H9 (cell line): ENCODE measurements around the gene OTUB1. TPM values are rescaled to one million over a fixed set of nuclear protein-coding genes. Genes with fewer than 3 reads are reported as not detected.
A peak's percentile ranks its signal among the peaks of the same experiment; 100 is the strongest.

ENCODE experiments used
- DNase-seq: peaks from one replicate; pipeline ENCODE4 v3.0.0-alpha.2; 2017
- H2AFZ ChIP-seq: one replicate; pipeline ENCODE4 v1.6.1; 2013; ENCODE audit warnings: mild to moderate bottlenecking, low read length, control low read depth, moderate library complexity
- H2AK5ac ChIP-seq: 2 replicates; pipeline ENCODE4 v1.6.1; 2013; ENCODE audit warnings: low read length, control low read depth, mixed read lengths; ENCODE audit not compliant: insufficient read length
- H2BK120ac ChIP-seq: one replicate; pipeline ENCODE4 v1.6.1; 2013; ENCODE audit warnings: low read depth, mild to moderate bottlenecking, low read length, control low read depth, inconsistent platforms; ENCODE audit not compliant: poor library complexity, severe bottlenecking
- H2BK12ac ChIP-seq: 2 replicates; pipeline ENCODE4 v1.6.1; 2013; ENCODE audit warnings: low read length, control low read depth, mixed read lengths, low read depth; ENCODE audit not compliant: insufficient read length
- H2BK15ac ChIP-seq: 2 replicates; pipeline ENCODE4 v1.6.1; 2013; ENCODE audit warnings: low read depth, low read length, control low read depth
- H2BK20ac ChIP-seq: one replicate; pipeline ENCODE4 v1.6.1; 2013; ENCODE audit warnings: low read depth, mild to moderate bottlenecking, low read length, control low read depth, inconsistent platforms; ENCODE audit not compliant: poor library complexity, severe bottlenecking
- H2BK5ac ChIP-seq: 2 replicates; pipeline ENCODE4 v1.6.1; 2013; ENCODE audit warnings: low read length, control low read depth, mixed read lengths; ENCODE audit not compliant: insufficient read length
- H3K14ac ChIP-seq: 2 replicates; pipeline ENCODE4 v1.6.1; 2013; ENCODE audit warnings: low read length, control low read depth; ENCODE audit not compliant: insufficient read depth
- H3K18ac ChIP-seq: 2 replicates; pipeline ENCODE4 v1.6.1; 2013; ENCODE audit warnings: low read depth, mild to moderate bottlenecking, mixed read lengths, low read length, control low read depth; ENCODE audit not compliant: insufficient read length
- H3K23ac ChIP-seq: 2 replicates; pipeline ENCODE4 v1.6.1; 2013; ENCODE audit warnings: low read length, control low read depth, mixed read lengths, low read depth; ENCODE audit not compliant: insufficient read length
- H3K23me2 ChIP-seq: 2 replicates; pipeline ENCODE4 v1.6.1; 2013; ENCODE audit warnings: low read depth, mild to moderate bottlenecking, mixed read lengths, low read length, control low read depth; ENCODE audit not compliant: insufficient read length, poor library complexity, severe bottlenecking
- H3K27ac ChIP-seq: 2 replicates; pipeline ENCODE4 v1.5.1; 2013; ENCODE audit warnings: low read length, control low read depth, mixed read lengths, low read depth; ENCODE audit not compliant: insufficient read length
- H3K27me3 ChIP-seq: 2 replicates; pipeline ENCODE4 v1.6.1; 2013; ENCODE audit warnings: low read length, control low read depth, inconsistent platforms; ENCODE audit not compliant: insufficient read depth
- H3K4ac ChIP-seq: 2 replicates; pipeline ENCODE4 v1.6.1; 2013; ENCODE audit warnings: low read depth, mild to moderate bottlenecking, control low read depth, inconsistent platforms, low read length, moderate library complexity
- H3K4me1 ChIP-seq: 2 replicates; pipeline ENCODE4 v1.6.1; 2013; ENCODE audit warnings: low read length, control low read depth, inconsistent platforms; ENCODE audit not compliant: insufficient read depth
- H3K4me2 ChIP-seq: 2 replicates; pipeline ENCODE4 v1.6.1; 2013; ENCODE audit warnings: low read length, control low read depth, mixed read lengths; ENCODE audit not compliant: insufficient read length, insufficient read depth
- H3K56ac ChIP-seq: 2 replicates; pipeline ENCODE4 v1.6.1; 2013; ENCODE audit warnings: low read depth, mild to moderate bottlenecking, mixed read lengths, low read length, control low read depth; ENCODE audit not compliant: insufficient read length
- H3K79me1 ChIP-seq: 2 replicates; pipeline ENCODE4 v1.6.1; 2013; ENCODE audit warnings: low read depth, mild to moderate bottlenecking, moderate library complexity, low read length, control low read depth, inconsistent platforms; ENCODE audit not compliant: insufficient read depth, poor library complexity, severe bottlenecking
- H3K79me2 ChIP-seq: 2 replicates; pipeline ENCODE4 v1.6.1; 2013; ENCODE audit warnings: low read length, control low read depth, inconsistent platforms; ENCODE audit not compliant: insufficient read depth
- H3K9ac ChIP-seq: 2 replicates; pipeline ENCODE4 v1.6.1; 2013; ENCODE audit warnings: low read length, control low read depth, mixed read lengths; ENCODE audit not compliant: insufficient read length; ENCODE audit errors: extremely low read depth
- H3K9me3 ChIP-seq: one replicate; pipeline ENCODE4 v1.6.1; 2013; ENCODE audit warnings: low read depth, low read length, inconsistent platforms; ENCODE audit not compliant: control insufficient read depth
- H3T11ph ChIP-seq: one replicate; pipeline ENCODE4 v1.6.1; 2013; ENCODE audit warnings: mild to moderate bottlenecking, low read length, control low read depth, inconsistent platforms
- H4K20me1 ChIP-seq: one replicate; pipeline ENCODE4 v1.6.1; 2013; ENCODE audit not compliant: control insufficient read depth, insufficient read length, insufficient read depth
- H4K5ac ChIP-seq: 2 replicates; pipeline ENCODE4 v1.6.1; 2013; ENCODE audit warnings: low read depth, mild to moderate bottlenecking, mixed read lengths, low read length, control low read depth; ENCODE audit not compliant: insufficient read length
- H4K8ac ChIP-seq: replicated peaks from 2 replicates; pipeline ENCODE4 v1.6.1; 2013; ENCODE audit warnings: low read length, control low read depth, mixed read lengths, low read depth; ENCODE audit not compliant: insufficient read length
- H4K91ac ChIP-seq: 2 replicates; pipeline ENCODE4 v1.6.1; 2013; ENCODE audit warnings: low read depth, mild to moderate bottlenecking, moderate library complexity, mixed read lengths, low read length, control low read depth; ENCODE audit not compliant: insufficient read length
- H3K27ac Mint-ChIP-seq, 3 experiments: 2 replicates in 2 of 3; 3 replicates in 1 of 3; pipeline ENCODE4 v1.8.0; 2020 to 2021; ENCODE audit warnings: mixed read lengths in 3 of 3, mild to moderate bottlenecking in 1 of 3, moderate library complexity in 1 of 3
- H3K27me3 Mint-ChIP-seq: 2 replicates; pipeline ENCODE4 v1.8.0; 2021; ENCODE audit warnings: low read depth, mild to moderate bottlenecking, moderate library complexity, mixed read lengths
- H3K36me3 Mint-ChIP-seq, 3 experiments: 2 replicates in 2 of 3; 3 replicates in 1 of 3; pipeline ENCODE4 v1.8.0; 2020 to 2021; ENCODE audit warnings: low read depth in 3 of 3, mixed read lengths in 3 of 3; ENCODE audit not compliant: insufficient read depth in 1 of 3
- H3K4me1 Mint-ChIP-seq, 2 experiments: 2 replicates each; pipeline ENCODE4 v1.8.0; 2020; ENCODE audit warnings: mixed read lengths in 2 of 2
- H3K4me3 Mint-ChIP-seq, 2 experiments: 2 replicates in 1 of 2; 3 replicates in 1 of 2; pipeline ENCODE4 v1.8.0; 2020 to 2021; ENCODE audit warnings: mild to moderate bottlenecking in 2 of 2, mixed read lengths in 2 of 2, moderate library complexity in 1 of 2
- H3K9me3 Mint-ChIP-seq, 2 experiments: 2 replicates in 1 of 2; 3 replicates in 1 of 2; pipeline ENCODE4 v1.8.0; 2020; ENCODE audit warnings: mild to moderate bottlenecking in 2 of 2, mixed read lengths in 2 of 2, moderate library complexity in 1 of 2
- CTCF ChIP-seq: fragments of 200-600 bp; sonication (generic); conservative IDR thresholded peaks from 3 replicates; pipeline ENCODE4 v1.8.0; 2021; ENCODE audit warnings: antibody characterized with exemption, mild to moderate bottlenecking
- WGBS: extraction: QIAGEN DNeasy Blood & Tissue Kit; methylation state at CpG from one replicate; pipeline ENCODE4 v1.1.7; 2013; ENCODE audit warnings: missing lambda C conversion rate, low lambda C conversion rate, mixed read lengths; ENCODE audit not compliant: insufficient read length; ENCODE audit errors: extremely low coverage; 5-methylcytosine and 5-hydroxymethylcytosine counted together
- total RNA-seq: library from RNA; stranded (reverse); gene quantifications from 2 replicates; pipeline ENCODE4 v1.2.1, GENCODE V29; 2021

OTUB1 gene
- total RNA-seq, 1 experiment from 2014 or later: 114 TPM

- Histone ChIP-seq H3K9ac (no peak overlapping the region), H4K8ac (no peak overlapping the region), H2BK15ac (no peak overlapping the region), H2BK120ac (no peak overlapping the region), H4K5ac (no peak overlapping the region), H3K9me3 (no peaks in the 10 kb centered on the region), H3K4me1 (no peaks in the 10 kb centered on the region), H3K56ac (no peak overlapping the region), H2BK20ac (no peak overlapping the region), H2BK12ac (no peak overlapping the region), H3K4ac (no peak overlapping the region), H3K27me3 (peaks cover 48% of the 10 kb centered on the region), H3K79me2 (no peaks in the 10 kb centered on the region), H3K18ac (no peak overlapping the region), H3K23ac (no peak overlapping the region), H3K14ac (no peak overlapping the region), H2AK5ac (no peak overlapping the region), H3K79me1 (no peaks in the 10 kb centered on the region), H2AFZ (no peak overlapping the region), H2BK5ac (no peak overlapping the region), H3K4me2 (no peak overlapping the region), H3K23me2 (peaks cover 8% of the 10 kb centered on the region), H3K27ac (no peak overlapping the region), H4K20me1 (peaks cover 2% of the 10 kb centered on the region), H4K91ac (no peak overlapping the region), H3T11ph (no peak overlapping the region)
- H3K27me3 Mint-ChIP-seq: peaks cover 93% of the 10 kb centered on the region
- DNase-seq: peak; percentile 71
- peaks cover 0 to 2% (median 0%) of the 10 kb centered on the region in 3 experiments; a peak in 1 of 7 replicates for H3K36me3 Mint-ChIP-seq
- H3K9me3 Mint-ChIP-seq: no peaks in the 10 kb centered on the region
- H3K4me1 Mint-ChIP-seq: peaks cover 15 to 21% of the 10 kb centered on the region in 2 experiments
- no CpG with 5 or more reads among the region's 9 CpGs for WGBS
- no peak overlapping the region for H3K27ac Mint-ChIP-seq
- peak overlapping the region; percentile 62 to 87; a peak in 4 of 5 replicates for H3K4me3 Mint-ChIP-seq
- TF ChIP-seq CTCF: peak; percentile 60
These were observed 48.2 kb downstream of the OTUB1 start for GRCh38 chr11:64034411-64034811.
